HG03175 (cell line): ENCODE measurements around the gene BHMT.
"Not testable (repeated sequence)": the region's sequence is repeated elsewhere in the genome, so short reads cannot be mapped to it uniquely, and the experiment has no call there.

Experiments used
- ATAC-seq: cut with Tn5 transposase; IDR thresholded peaks from one replicate; pipeline ENCODE4 v1.9.1; 2021; ENCODE audit warnings: mild to moderate bottlenecking, moderate library complexity; ENCODE audit not compliant: unreplicated experiment

The BHMT gene

DNA sequence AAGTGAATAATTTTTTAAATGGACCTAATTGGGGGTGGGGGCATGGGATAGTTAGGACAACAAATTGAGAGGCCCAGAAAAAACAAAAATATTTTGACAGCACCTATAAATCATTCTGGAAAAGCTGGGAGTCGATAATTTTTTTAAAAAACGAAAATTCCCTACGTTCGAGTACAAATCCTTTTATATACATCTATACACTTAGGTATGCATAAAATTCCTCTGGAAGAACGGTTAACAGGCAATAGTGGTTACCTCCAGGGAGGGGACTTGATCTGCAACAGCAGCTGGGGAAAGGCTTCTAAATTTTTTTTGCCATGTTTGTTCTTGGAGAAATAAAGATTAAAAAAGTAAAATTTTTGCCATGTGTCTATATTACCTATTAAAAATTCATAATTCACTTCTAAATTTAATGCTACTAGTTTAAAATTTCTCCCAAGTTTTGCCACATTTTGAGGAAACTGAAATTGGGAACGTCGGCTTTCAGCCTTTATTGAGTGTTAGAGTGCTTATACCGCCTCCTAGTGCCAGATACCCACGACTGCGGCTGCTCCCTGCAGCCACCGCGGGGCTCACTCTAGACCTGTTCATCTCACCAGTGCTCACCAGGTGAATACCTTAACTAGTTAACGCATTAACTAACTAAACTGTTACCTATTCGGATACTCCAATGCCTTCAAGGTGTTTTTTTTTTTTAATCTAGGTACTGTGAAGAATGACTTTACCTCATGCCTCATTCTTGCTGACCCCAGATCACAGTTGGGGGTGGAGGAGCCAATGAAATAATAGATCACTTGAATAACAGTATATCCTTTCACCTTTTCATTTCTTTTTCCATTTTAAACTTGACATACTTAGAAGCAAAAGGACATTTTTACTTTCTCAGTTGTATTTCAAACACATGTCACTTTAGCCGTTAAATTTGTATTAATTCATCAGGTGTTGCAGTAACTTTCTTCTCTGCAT is 1.8 kb upstream of the BHMT start:
- no peak for ATAC-seq

GRCh38 chr5:79111960-79112702 is 522 bp downstream of the BHMT start:
- ATAC-seq, result no peak

DNA sequence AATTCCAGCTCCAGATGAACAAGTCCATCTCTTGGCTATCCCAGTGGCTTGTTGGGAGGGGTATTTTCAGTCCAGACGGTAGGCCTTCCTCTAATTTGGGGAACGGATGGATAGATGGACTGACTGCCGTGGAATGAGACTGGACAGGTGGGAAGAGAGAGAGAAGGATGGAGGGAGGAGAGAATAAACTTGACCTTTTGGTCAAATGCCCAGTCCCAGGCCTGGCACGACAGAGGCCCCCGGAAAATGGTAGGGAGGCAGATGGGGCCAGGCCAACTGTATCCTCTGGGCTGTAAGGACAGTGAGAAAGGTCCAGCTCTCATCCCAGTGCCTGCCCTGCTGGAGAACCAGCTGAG is 1.1 kb downstream of the BHMT start:
- ATAC-seq, result no peak

- ATAC-seq, result no peak
These were observed 7.9 kb downstream of the BHMT start for GRCh38 chr5:79119486-79119885.

- no peak for ATAC-seq
These were observed 8.6 kb downstream of the BHMT start for GRCh38 chr5:79120221-79120620.

DNA sequence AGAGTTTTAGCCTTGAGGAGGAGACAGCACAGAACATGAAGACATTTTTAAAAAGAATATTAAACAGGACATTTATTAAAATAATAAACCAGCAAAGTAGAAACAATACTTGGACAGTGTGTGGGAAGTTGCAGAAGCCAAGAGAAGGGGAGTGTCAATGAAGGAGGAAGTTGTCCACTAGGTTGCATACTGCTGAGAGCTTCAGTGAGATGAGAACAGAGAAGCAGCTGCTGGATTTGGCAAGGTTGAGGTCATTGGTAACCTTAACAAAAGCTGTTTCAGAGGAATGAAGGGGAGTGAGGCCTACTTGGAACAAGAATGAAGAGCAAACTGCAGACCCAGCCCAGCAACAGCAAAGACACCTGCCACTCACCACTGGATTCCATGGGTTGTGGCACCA is 11.4 kb downstream of the BHMT start:
- no peak for ATAC-seq

- no peak for ATAC-seq
These were observed 13.0 kb downstream of the BHMT start for GRCh38 chr5:79124607-79125006.

DNA sequence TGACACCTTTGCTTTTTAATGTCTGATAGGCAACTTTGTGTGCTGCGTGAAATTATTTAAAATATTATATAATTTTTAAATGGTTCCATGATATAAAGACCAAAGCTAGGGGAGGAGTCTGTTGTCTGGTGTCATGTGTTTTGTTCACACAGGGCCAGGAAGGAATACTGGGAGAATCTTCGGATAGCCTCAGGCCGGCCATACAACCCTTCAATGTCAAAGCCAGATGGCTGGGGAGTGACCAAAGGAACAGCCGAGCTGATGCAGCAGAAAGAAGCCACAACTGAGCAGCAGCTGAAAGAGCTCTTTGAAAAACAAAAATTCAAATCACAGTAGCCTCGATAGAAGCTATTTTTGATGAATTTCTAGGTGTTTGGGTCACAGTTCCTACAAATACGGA is 19.2 kb downstream of the BHMT start:
- ATAC-seq, result no peak

DNA sequence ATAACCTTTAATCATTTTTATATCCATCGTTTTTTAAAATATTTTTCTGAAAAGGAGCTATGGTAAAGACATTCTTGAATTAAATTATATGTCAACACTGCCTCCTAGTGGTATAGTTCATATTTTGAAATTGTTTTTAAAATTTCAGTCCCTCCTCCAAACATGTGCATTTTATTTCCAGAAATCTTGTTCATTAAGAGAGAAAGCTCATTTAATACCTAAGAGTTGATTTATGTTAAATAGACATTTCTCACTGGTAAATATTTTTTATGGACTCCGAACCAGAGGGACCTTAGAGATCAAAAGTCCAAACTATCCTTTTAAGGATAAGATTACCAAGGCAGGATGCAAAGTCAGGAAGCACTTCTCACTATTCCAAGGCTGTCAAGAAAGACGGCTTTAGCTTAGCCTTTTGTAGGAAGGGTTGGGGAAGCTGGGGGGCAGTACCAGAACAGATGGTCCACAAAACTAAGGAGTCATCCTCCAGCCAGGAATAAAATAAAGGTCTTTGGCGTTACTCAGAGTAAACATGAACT is 21.6 kb downstream of the BHMT start:
- ATAC-seq, result no peak

GRCh38 chr5:79133657-79134451 is 22.2 kb downstream of the BHMT start:
- no peak for ATAC-seq

DNA sequence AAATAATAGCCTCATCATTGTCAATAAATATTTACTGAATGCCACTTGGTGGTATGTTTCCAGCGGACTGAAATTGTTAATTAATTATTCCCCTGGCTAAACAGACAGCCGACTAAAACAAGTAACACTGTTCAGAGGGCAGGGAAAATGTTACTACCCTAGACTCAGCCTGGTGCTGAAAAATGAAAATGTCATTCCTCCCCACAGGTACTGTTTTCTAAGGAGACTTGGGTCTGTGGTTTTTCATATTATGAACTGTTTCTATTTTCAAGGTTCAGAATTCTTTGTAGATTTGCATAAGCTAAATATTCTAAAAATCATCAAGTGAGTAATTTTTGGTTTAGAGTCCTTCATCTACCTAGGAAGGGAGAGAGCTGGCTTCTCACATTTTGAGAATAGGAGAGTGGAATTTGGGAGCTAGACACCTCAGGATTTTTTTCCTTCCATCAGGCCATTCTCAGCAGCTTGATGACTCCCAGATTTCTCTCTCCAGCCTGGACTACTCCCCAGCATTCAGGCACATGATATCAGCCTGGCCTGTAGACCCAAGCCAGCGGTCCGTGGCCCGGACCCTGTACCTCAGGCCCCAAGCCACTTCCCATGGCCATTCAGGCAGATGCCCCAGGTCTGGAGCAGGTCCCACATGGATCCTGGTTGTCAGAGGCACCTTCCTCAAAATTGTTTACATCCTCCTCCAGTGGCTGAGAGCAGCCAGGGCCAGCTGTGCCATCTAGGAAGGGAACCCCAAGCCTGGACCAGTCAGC is 24.4 kb downstream of the BHMT start:
- ATAC-seq, result no peak

DNA sequence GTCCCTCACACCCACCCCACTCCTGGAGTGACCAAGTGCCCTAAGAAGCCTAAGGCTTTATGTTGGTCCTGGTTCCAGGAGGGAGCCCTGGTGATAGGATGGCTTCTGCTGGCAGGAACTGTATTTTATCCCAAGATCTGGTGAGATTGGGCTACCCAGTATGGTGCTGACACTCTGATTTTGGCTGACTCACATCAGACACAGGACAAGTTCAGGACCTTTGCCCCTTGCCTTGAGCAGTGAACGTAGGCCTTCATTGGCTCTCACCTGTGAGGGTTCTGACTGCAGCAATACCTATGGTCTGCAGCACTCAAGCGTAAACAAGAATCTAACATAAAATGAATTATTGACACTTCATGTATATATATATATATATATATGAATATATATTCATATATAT is 25.0 kb downstream of the BHMT start:
- ATAC-seq, result no peak

DNA sequence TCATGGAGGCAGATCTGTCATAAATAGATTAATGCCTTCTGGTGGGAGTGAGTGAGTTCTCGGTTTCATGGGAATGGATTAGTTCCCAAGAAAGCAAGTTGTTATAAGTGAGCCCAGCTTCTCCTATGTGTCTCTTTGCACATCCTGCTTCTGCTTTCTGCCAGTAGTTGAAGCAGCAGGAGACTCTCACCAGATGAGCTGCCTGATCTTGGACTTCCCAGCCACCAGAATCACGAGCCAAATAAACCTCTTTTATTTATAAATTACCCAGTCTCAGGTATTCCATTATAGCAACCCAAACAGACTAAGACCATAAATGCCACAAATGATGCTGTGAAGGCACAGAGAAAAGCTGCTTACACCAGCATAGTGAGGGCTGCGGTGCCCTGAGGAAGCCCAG is 28.9 kb downstream of the BHMT start:
- ATAC-seq, result no peak

DNA sequence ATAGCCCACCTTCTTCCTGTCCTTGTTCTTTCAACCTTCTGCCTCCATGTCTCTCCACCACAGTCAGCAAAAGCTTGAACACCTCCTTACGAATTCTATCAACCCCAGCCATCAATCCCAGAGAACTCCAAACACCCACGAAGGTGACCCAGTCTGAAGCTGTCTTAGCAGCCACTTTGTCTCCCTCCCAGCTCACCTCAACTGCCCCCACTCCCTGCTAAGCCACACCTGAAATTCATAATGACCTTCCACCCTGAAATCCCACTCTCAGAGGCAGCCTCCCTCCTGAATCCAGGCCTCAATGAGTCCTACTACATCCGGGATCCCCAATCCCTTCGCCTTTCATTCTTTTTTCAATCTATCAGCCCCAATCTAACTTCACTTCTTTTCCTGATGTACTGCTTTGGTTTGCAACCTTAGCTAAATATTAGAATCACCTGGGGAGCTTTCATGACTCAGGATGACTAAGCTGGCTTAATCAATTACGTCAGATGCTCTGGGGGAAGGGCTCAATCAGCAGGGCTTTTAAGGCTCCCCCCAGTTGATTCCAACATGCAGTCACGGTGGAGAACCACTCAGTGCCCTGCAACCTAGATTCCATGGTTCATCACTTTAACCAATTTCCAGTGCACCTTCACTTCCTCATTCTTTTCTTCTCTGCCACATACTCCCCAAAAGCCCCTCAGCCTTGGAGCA is 32.2 kb downstream of the BHMT start:
- ATAC-seq, result no peak

GRCh38 chr5:79147076-79147475 is 35.5 kb downstream of the BHMT start:
- ATAC-seq, result no peak

DNA sequence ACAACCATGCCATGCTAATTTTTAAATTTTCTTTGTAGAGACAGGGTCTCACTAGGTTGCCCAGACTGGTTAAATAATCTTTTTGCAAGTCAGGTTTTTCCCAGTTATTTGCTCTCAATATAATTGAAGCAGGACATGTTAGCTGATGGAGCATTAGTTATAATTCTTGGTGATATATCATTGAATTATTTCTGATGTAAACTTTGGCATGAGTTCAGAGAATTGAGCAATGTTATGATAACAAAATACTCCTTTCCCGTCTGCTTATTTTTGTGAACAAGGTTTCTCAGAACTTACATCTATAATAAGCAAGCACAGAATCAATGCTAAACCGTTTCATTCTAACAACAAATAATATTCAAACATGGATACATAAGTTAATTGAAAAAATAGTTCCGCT is 37.8 kb downstream of the BHMT start:
- no peak for ATAC-seq

GRCh38 chr5:79151942-79152671 is 40.5 kb downstream of the BHMT start:
- ATAC-seq, result no peak

DNA sequence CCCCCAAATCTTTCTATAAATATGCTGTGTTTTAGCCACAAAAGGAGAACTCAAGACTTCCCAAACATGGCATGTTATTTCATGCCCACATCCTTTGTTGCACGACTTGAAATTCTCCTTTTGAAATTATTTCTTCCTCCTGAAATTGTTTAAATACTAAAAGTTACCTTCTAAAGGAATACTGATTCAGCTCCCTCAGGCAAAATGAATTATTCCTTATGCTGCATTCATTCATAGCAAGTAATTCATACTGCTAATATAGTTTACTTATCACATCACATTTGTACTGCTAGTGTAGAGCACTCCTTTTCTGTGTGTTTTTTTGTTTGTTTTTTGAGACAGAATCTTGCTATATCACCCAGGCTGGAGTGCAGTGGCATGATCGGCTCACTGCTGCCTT is 45.7 kb downstream of the BHMT start:
- no peak for ATAC-seq

DNA sequence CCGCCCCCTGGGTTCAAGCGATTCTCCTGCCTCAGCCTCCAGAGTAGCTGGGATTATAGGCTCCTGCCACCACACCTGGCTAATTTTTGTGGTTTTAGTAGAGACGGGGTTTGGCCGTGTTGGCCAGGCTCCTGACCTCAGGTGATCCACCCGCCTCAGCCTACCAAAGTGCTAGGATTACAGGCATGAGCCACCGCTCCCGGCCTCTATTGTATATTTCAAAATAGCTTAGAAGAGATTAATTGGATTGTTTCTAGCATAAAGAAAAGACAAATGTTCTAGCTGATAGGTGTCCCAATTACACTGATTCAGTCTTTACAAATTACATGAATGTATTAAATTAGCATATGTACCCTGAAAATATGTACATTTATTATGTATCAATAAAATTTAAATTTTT is 50.0 kb downstream of the BHMT start:
- ATAC-seq, result not testable (repeated sequence)
